Mononuclear cell (primary cell): Measurements from ENCODE around the gene ZNF469. TPM values are rescaled to one million over a fixed set of nuclear protein-coding genes. Genes with fewer than 3 reads are reported as not detected.

Experiments used
- H3K27me3 ChIP-seq: 2 replicates; pipeline ENCODE4 v1.6.0; 2011; ENCODE audit warnings: low read length, control low read depth; ENCODE audit not compliant: insufficient read depth
- H3K4me1 ChIP-seq: 2 replicates; pipeline ENCODE4 v1.5.1; 2011; ENCODE audit warnings: mild to moderate bottlenecking, low read length, control low read depth; ENCODE audit not compliant: insufficient read depth
- H3K4me3 ChIP-seq: 2 replicates; pipeline ENCODE4 v1.5.1; 2011; ENCODE audit warnings: mild to moderate bottlenecking, low read length, moderate library complexity
- H3K9me3 ChIP-seq: 2 replicates; pipeline ENCODE4 v1.5.1; 2011; ENCODE audit warnings: low read depth, mild to moderate bottlenecking, control low read depth, low read length
- total RNA-seq: library from RNA; depleted of rRNA; stranded (reverse); fragments of >200 nt; gene quantifications from one replicate; pipeline ENCODE4 v1.2.3, GENCODE V29; 2012

ZNF469 gene
- total RNA-seq, 1 donor: 0.94 TPM

DNA sequence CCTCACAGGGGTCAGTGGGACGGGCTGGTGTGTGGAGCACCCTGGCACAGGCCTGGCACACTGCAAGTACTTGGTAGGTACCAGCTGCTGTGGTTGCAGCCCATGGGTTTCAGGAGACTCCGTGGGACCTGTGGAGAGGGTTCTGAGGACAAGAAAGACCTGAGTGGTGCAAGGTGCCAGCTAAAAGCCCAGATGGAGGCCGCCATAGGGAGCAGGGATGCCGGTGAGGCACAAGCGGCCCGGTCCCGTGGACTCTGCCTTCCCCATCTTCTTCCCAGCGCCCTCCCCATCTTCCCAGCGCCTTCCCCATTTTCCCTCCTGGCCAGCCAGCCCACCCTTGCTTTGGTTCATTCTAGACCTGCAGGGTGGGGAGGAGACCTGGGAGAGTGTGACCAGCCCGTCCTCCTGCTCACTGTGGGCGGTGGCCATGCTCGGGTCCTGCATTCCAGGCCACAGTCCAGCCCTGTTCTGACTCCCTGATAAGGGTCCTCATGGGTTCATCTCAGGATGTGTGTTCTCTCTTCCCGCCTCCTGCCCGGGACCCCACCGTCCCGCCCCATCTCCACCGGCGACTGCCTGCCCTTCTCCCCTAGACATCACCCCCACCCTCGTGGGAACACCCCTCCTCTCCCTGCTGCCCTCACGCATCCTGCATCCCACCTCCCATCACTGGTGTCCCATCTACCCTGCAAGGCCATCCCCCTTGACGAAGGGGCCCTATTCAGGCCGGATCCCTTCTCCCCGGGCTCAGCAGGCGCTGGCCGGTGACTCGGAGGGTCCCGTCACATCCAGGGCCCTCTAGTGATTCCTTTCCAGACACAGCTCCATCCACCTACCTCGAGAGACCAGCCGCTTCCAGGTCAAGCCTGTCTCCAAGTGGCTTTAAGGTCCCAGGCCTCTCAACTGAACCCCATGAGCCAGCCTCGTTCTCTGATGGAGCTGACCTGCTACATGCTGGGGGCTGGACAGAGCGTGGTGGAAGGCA lies 3.4 kb downstream of the ZNF469 start:
- Histone ChIP-seq H3K9me3 (no peaks in the 10 kb centered on the region), H3K4me1 (peaks cover 9% of the 10 kb centered on the region), H3K4me3 (no peak overlapping the region), H3K27me3 (peaks cover 27% of the 10 kb centered on the region)

DNA sequence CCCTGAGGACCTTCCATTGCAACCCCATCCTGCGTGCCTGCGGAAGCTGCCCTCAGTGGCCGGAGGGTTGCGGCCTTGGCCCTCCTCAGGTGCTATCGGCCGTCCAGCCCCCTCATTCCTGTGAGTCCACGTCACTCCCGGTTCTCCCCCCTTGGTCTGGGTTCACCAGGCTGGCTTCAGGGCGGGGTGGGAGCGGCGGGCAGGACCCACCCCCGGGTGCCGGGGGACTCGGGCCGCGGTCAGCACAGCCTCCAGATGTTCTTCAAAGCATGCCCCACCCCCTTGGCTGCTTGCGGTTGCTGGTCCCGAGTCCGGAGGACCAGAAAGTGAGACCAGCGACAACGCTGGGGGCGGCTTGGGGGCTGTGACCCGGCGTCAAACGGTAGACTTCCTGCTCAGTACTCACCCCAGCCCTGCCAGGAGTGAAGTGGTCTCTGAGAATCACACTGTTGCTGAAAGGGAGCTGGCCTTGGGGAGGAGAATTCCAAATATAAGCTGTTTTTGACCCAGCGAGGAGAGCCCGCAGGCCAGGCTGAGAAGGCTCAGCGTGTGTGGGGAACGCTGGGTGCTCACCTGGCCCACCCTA lies 4.5 kb downstream of the ZNF469 start:
- Histone ChIP-seq H3K27me3 (peaks cover 19% of the 10 kb centered on the region), H3K4me3 (no peak overlapping the region)

GRCh38 chr16:88387941-88388627 lies 5.3 kb downstream of the ZNF469 start:
- peaks cover 14% of the 10 kb centered on the region for H3K27me3 ChIP-seq
- H3K4me1 ChIP-seq: peaks cover 9% of the 10 kb centered on the region
- H3K4me3 ChIP-seq: no peak overlapping the region
- H3K9me3 ChIP-seq: no peaks in the 10 kb centered on the region

More for the DNA sequence above, 4.5 kb downstream of the ZNF469 start:
- Histone ChIP-seq H3K4me1 (peaks cover 9% of the 10 kb centered on the region), H3K9me3 (no peaks in the 10 kb centered on the region)

DNA sequence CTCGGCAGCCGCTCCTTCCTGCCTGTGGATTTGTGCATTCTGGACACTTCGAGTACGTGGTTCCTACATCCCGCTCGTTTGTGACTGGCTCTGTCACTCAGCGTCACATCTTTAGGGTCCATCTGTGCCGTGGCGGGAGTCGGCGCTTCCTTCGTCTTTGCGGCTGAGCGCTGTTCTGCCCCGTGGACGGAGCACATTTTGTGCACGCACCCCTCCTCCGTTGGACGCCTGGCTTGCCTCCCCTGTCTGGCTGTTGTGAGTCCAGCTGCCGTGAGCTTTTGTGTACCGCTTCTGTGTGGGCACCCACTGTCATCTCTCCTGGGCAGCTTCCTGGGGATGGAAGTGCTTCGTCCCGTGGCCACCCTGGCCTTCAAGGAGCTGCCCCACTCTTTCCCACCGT lies 6.4 kb downstream of the ZNF469 start:
- Histone ChIP-seq H3K4me1 (peaks cover 3% of the 10 kb centered on the region), H3K9me3 (no peaks in the 10 kb centered on the region), H3K27me3 (peaks cover 9% of the 10 kb centered on the region), H3K4me3 (no peak overlapping the region)

DNA sequence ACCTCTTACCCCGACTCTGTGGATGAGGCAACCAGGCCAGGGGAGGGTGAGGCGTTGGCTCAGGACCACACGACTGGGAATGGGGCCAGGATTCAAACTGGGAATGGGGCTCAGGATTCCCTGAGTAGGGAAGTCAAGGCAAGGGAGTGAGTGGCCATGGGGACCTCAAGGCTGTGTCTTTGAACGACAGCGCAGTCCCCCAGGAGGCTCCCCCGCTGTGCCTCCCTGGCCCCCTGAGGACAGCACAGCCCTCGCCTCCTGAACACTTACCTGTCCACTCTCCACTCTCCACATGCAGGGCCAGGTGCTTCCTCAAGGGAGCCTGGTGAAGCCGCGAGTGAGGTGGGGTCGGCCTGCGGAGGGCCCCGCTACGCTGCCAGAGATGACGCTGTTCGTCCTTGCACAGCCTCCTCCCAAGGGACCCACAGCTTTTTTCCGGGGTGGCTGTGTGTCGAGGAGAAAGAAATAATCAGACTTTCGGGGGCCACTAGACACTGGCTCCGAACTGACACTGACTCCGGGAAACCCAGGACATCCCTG lies 6.9 kb downstream of the ZNF469 start:
- Histone ChIP-seq H3K4me1 (no peaks in the 10 kb centered on the region), H3K4me3 (no peak overlapping the region), H3K27me3 (peaks cover 4% of the 10 kb centered on the region), H3K9me3 (no peaks in the 10 kb centered on the region)

DNA sequence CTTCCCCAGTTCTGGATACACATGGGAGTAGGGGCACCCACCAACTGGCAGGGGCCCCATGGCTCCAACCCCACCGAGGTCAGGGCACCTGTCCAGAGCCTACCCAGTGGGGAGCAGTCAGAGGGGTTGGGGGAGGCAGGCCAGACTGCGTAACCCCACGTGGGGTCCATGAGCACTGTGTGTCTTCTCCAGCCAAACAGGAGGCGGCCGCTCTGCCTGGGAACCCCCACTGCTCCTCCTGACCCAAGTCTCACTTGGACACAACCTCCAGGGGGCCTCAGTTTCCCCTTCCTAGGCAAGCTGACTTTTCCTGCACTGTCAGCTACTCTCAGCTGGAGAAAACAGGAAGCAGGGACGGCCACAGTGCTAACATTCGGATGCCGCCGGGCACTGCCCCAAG lies 7.5 kb downstream of the ZNF469 start:
- no peaks in the 10 kb centered on the region for H3K4me1 ChIP-seq
- no peaks in the 10 kb centered on the region for H3K9me3 ChIP-seq
- H3K4me3 ChIP-seq: no peak overlapping the region
- H3K27me3 ChIP-seq: no peaks in the 10 kb centered on the region

GRCh38 chr16:88390735-88391134 lies 8.0 kb downstream of the ZNF469 start:
- Histone ChIP-seq H3K27me3 (no peaks in the 10 kb centered on the region), H3K4me3 (no peak overlapping the region), H3K4me1 (no peaks in the 10 kb centered on the region)

DNA sequence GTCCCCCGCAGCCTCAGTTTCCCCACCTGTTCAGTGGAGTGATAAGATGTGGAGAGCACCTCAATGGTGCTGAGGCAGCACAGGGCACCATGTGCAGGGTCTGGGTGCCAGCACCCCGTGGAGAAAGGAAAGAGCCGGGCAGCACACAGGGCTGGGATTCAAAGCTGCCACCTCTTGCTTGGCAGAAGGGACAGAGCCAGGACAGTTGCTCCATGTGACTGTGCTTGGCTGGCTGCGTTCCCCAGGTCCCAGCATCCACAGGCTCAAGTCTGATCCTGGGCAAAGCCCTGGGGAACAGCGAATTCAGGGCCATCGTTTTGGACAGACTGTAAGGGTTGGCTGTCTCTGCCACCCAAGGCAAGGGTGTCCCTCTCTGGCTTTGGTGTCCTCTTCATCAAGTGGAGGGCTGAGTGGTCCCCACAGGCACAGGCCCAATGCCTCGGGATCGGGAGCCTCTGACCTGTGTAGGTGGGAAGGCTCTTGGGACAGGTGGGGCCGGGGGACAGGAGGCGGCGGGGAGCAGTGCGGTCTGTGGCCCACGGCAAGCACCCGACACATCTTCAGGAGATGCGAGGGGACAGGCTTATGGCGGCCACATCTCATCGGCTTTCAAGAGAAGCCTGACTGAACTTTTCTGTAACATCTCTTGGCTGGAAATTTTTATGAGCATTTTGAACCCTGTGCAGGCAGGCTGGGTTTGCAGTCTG lies 8.5 kb downstream of the ZNF469 start:
- Histone ChIP-seq H3K27me3 (no peaks in the 10 kb centered on the region), H3K9me3 (no peaks in the 10 kb centered on the region), H3K4me1 (no peaks in the 10 kb centered on the region)

More at GRCh38 chr16:88390735-88391134, 8.0 kb downstream of the ZNF469 start:
- H3K9me3 ChIP-seq: no peaks in the 10 kb centered on the region

GRCh38 chr16:88392111-88392510 lies 9.4 kb downstream of the ZNF469 start:
- no peaks in the 10 kb centered on the region for H3K4me1 ChIP-seq
- no peaks in the 10 kb centered on the region for H3K27me3 ChIP-seq

More for the DNA sequence above, 8.5 kb downstream of the ZNF469 start:
- H3K4me3 ChIP-seq: no peak overlapping the region

GRCh38 chr16:88392616-88393015 lies 9.9 kb downstream of the ZNF469 start:
- H3K4me3 ChIP-seq: no peak overlapping the region
- no peaks in the 10 kb centered on the region for H3K27me3 ChIP-seq
- H3K9me3 ChIP-seq: no peaks in the 10 kb centered on the region
- H3K4me1 ChIP-seq: no peaks in the 10 kb centered on the region

More at GRCh38 chr16:88392111-88392510, 9.4 kb downstream of the ZNF469 start:
- H3K9me3 ChIP-seq: no peaks in the 10 kb centered on the region
- H3K4me3 ChIP-seq: no peak overlapping the region

DNA sequence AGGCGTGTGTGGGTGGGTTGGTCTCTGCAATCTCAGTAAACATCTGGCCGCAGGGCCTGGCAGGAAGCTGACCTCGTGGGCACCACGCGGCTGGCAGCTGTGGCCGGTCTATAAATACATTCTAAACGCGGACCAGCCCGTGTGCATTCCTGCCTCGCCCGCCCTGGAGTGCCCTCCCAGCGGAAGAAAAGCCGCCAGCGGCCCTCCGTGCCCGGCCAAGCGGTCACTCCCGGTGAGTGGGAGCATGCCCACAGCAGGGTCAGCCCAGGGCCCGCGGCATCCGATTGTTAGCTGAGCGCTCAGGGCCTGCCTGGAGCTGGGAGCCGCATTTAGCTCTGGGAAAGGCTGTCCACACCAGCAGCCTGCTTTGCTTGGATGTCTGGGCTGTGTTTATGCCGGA lies 10.3 kb downstream of the ZNF469 start:
- Histone ChIP-seq H3K27me3 (no peaks in the 10 kb centered on the region), H3K4me1 (no peaks in the 10 kb centered on the region), H3K9me3 (no peaks in the 10 kb centered on the region), H3K4me3 (no peak overlapping the region)

DNA sequence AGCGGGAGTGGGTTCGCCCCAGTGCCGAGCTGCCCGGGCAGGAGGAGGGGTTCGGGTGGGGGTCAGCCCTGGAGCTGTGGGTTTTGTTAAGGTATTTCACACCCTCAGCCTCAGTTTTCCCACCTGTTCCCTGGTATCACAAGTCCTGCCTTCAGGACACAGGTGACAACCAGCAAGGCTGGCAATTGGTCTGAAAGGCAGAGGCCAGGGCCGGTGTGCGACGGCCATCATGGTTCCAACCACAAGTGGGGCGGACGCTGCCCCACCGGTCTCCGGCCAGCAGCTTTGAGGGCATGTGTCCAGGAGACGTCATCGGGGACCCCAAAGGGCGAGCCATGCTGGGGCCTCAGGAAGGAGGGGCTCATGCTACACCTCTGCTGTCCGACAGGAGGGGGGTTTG lies 10.8 kb downstream of the ZNF469 start:
- Histone ChIP-seq H3K9me3 (no peaks in the 10 kb centered on the region), H3K27me3 (no peaks in the 10 kb centered on the region), H3K4me1 (no peaks in the 10 kb centered on the region), H3K4me3 (no peak overlapping the region)

GRCh38 chr16:88394426-88394825 lies 11.7 kb downstream of the ZNF469 start:
- no peaks in the 10 kb centered on the region for H3K4me1 ChIP-seq
- no peak overlapping the region for H3K4me3 ChIP-seq
- H3K27me3 ChIP-seq: no peaks in the 10 kb centered on the region

More at GRCh38 chr16:88394426-88394825, 11.7 kb downstream of the ZNF469 start:
- H3K9me3 ChIP-seq: no peaks in the 10 kb centered on the region
